Right atrium auricular region (tissue), 2 donors: ENCODE results near the gene DPP4. TPM values are rescaled to one million over a fixed set of nuclear protein-coding genes. Genes with fewer than 3 reads are reported as not detected.

Experiments used
- DNase-seq: peaks from one replicate; pipeline ENCODE4 v3.0.0-alpha.2; 2019; ENCODE audit warnings: low spot score
- H3K27ac ChIP-seq, 2 donors: fragments of 200-600 bp; sonication (generic); 1 replicate in 1 of 2; 2 replicates in 1 of 2; pipeline ENCODE4 v1.5.1; 2016 to 2019
- H3K27me3 ChIP-seq, 2 donors: fragments of 200-600 bp; sonication (generic); one replicate each; pipeline versions ENCODE4 v1.5.1 to v1.6.0; 2017 to 2019
- H3K36me3 ChIP-seq: fragments of 200-600 bp; sonication (generic); one replicate; pipeline ENCODE4 v1.5.1; 2016
- H3K4me1 ChIP-seq, 2 donors: fragments of 200-600 bp; sonication (generic); one replicate each; pipeline versions ENCODE4 v1.5.1 to v1.6.0; 2017 to 2019
- H3K4me3 ChIP-seq, 2 donors: fragments of 200-600 bp; sonication (generic); 1 replicate in 1 of 2; 2 replicates in 1 of 2; pipeline ENCODE4 v1.5.1; 2017 to 2019; ENCODE audit warnings: mild to moderate bottlenecking in 1 of 2, moderate library complexity in 1 of 2
- H3K9me3 ChIP-seq, 2 donors: fragments of 200-600 bp; sonication (generic); one replicate each; pipeline ENCODE4 v1.5.1; 2019
- CTCF ChIP-seq, 2 donors: fragments of 200-600 bp; sonication (generic); IDR thresholded peaks; one replicate each; pipeline ENCODE4 v1.5.1; 2019; ENCODE audit warnings: antibody characterized with exemption in 2 of 2
- total RNA-seq, 2 donors: library from RNA; depleted of rRNA; stranded (reverse); fragments of >200 nt; gene quantifications; one replicate each; pipeline ENCODE4 v1.1.0, GENCODE V29; 2016

Gene DPP4
- total RNA-seq, 2 donors from 2014 or later = 4.5 to 6.8 TPM

- Histone ChIP-seq H3K27ac (no peak overlapping the region), H3K4me3 (no peak overlapping the region), H3K9me3 (no peaks in the 10 kb centered on the region), H3K36me3 (no peaks in the 10 kb centered on the region), H3K4me1 (no peaks in the 10 kb centered on the region), H3K27me3 (no peaks in the 10 kb centered on the region)
- no peak for TF ChIP-seq CTCF (IDR thresholded peaks at IDR 0.05)
- no peak for DNase-seq
These were observed 10.7 kb downstream of the DPP4 start for GRCh38 chr2:162063281-162063680.

- TF ChIP-seq CTCF (IDR thresholded peaks at IDR 0.05) = no peak
- no peak for DNase-seq
- peaks cover 0 to 1% of the 10 kb centered on the region in 2 donors for H3K9me3 ChIP-seq
- no peaks in the 10 kb centered on the region for H3K27me3 ChIP-seq
- H3K4me3 ChIP-seq = no peak overlapping the region
- no peak overlapping the region for H3K27ac ChIP-seq
- no peaks in the 10 kb centered on the region for H3K4me1 ChIP-seq
- no peaks in the 10 kb centered on the region for H3K36me3 ChIP-seq
These were observed 11.5 kb downstream of the DPP4 start for GRCh38 chr2:162062559-162062958.

- Histone ChIP-seq H3K27me3 (no peaks in the 10 kb centered on the region), H3K4me3 (no peak overlapping the region), H3K9me3 (peaks cover 0 to 14% of the 10 kb centered on the region in 2 donors), H3K27ac (no peak overlapping the region), H3K36me3 (no peaks in the 10 kb centered on the region), H3K4me1 (no peaks in the 10 kb centered on the region)
- no peak for TF ChIP-seq CTCF (IDR thresholded peaks at IDR 0.05)
- no peak for DNase-seq
These were observed 13.0 kb downstream of the DPP4 start for GRCh38 chr2:162061021-162061420.

GRCh38 chr2:162060532-162060931, 13.5 kb downstream of the DPP4 start:
- H3K9me3 ChIP-seq = peaks cover 0 to 14% of the 10 kb centered on the region in 2 donors
- no peak overlapping the region for H3K4me3 ChIP-seq
- no peaks in the 10 kb centered on the region for H3K4me1 ChIP-seq
- no peaks in the 10 kb centered on the region for H3K36me3 ChIP-seq
- DNase-seq = no peak
- H3K27me3 ChIP-seq = no peaks in the 10 kb centered on the region
- TF ChIP-seq CTCF (IDR thresholded peaks at IDR 0.05) = no peak
- no peak overlapping the region for H3K27ac ChIP-seq

GRCh38 chr2:162058973-162059668, 14.9 kb downstream of the DPP4 start:
- Histone ChIP-seq H3K9me3 (peaks cover 0 to 14% of the 10 kb centered on the region in 2 donors), H3K4me1 (no peaks in the 10 kb centered on the region), H3K27me3 (no peaks in the 10 kb centered on the region), H3K4me3 (no peak overlapping the region), H3K27ac (no peak overlapping the region), H3K36me3 (no peaks in the 10 kb centered on the region)
- DNase-seq = no peak
- TF ChIP-seq CTCF (IDR thresholded peaks at IDR 0.05) = no peak

- Histone ChIP-seq H3K27ac (no peak overlapping the region), H3K4me1 (no peaks in the 10 kb centered on the region), H3K4me3 (no peak overlapping the region), H3K9me3 (peaks cover 0 to 14% of the 10 kb centered on the region in 2 donors), H3K36me3 (no peaks in the 10 kb centered on the region), H3K27me3 (no peaks in the 10 kb centered on the region)
- no peak for DNase-seq
- no peak for TF ChIP-seq CTCF (IDR thresholded peaks at IDR 0.05)
These were observed 16.6 kb downstream of the DPP4 start for GRCh38 chr2:162057426-162057825.
